ENCODE data around the gene NOL3. TPM values are rescaled to one million over a fixed set of nuclear protein-coding genes. Genes with fewer than 3 reads are reported as not detected.
A peak's percentile ranks its signal among the peaks of the same experiment; 100 is the strongest.

The NOL3 gene
- total and polyA plus RNA-seq, 2 of the 13 experiments (the other 11 are each of a cell fraction or from before 2014, with no cell fraction given) = 5.7 to 20.5 TPM

GRCh38 chr16:67191995-67192681 lies 21.8 kb downstream of the NOL3 start, which contains the start of gene E2F4 (continued):
- TF ChIP-seq MLXIP (CRISPR knock-in tag; IDR thresholded peaks at IDR 0.05; ENCODE audit: borderline replicate concordance) = no peak; the same call in 1 of the 2 replicates
- peak; percentile 99 for TF ChIP-seq ZFX (CRISPR knock-in tag; IDR thresholded peaks at IDR 0.05; ENCODE audit: low read depth)
- TF ChIP-seq FOSL2 (CRISPR knock-in tag; IDR thresholded peaks at IDR 0.05) = peak; percentile 46; the same call in 1 of the 2 replicates
- TF ChIP-seq ZMYM4 (CRISPR knock-in tag; IDR thresholded peaks at IDR 0.05) = no peak; the same call in 1 of the 2 replicates
- peak; percentile 53; the same call in 1 of the 2 replicates for TF ChIP-seq ZNF33B (CRISPR knock-in tag; IDR thresholded peaks at IDR 0.05)
- TF ChIP-seq TCF7L2 (IDR thresholded peaks at IDR 0.05; ENCODE audit: low read depth, low read length) = no peak
- no peak for TF ChIP-seq HMG20B (CRISPR knock-in tag; conservative IDR thresholded peaks at IDR 0.05)
- TF ChIP-seq ARNTL (CRISPR knock-in tag; IDR thresholded peaks at IDR 0.05) = no peak
- TF ChIP-seq ZNF770 (CRISPR knock-in tag; IDR thresholded peaks at IDR 0.05) = peak; percentile 52; the same call in 1 of the 2 replicates
- no peak; the same call in 1 of the 2 replicates for TF ChIP-seq GFI1 (CRISPR knock-in tag; IDR thresholded peaks at IDR 0.05; ENCODE audit: borderline replicate concordance)
- no peak for TF ChIP-seq KLF11 (CRISPR knock-in tag; IDR thresholded peaks at IDR 0.05)
- TF ChIP-seq E2F2 (CRISPR knock-in tag; IDR thresholded peaks at IDR 0.05; ENCODE audit: borderline replicate concordance) = no peak; the same call in 1 of the 2 replicates
- TF ChIP-seq NCOA5 (CRISPR knock-in tag; IDR thresholded peaks at IDR 0.05) = no peak
- no peak for TF ChIP-seq GRHL1 (CRISPR knock-in tag; conservative IDR thresholded peaks at IDR 0.05)
- peak; percentile 95 for TF ChIP-seq PHF20 (CRISPR knock-in tag; IDR thresholded peaks at IDR 0.05)
- peak; percentile 91 for TF ChIP-seq ZBTB2 (CRISPR knock-in tag; IDR thresholded peaks at IDR 0.05; ENCODE audit: low read depth)
- TF ChIP-seq ZNF10 (CRISPR knock-in tag; IDR thresholded peaks at IDR 0.05; ENCODE audit: borderline replicate concordance, low read depth) = no peak
- peak; percentile 57; the same call in 1 of the 2 replicates for TF ChIP-seq CREM (IDR thresholded peaks at IDR 0.05)
- TF ChIP-seq CREM (CRISPR knock-in tag; IDR thresholded peaks at IDR 0.05) = no peak
- no peak for TF ChIP-seq ZNF749 (CRISPR knock-in tag; IDR thresholded peaks at IDR 0.05; ENCODE audit: borderline replicate concordance)
